ENCODE results near the gene GPR34.
"Not testable (repeated sequence)": the region's sequence is repeated elsewhere in the genome, so short reads cannot be mapped to it uniquely, and the experiment has no call there.

The GPR34 gene

GRCh38 chrX:41688835-41689234, at the start of gene GPR34:
Gene GPR34 (plus strand): TSS chrX:41688973. CDS start chrX:41695634, 6,661 bp downstream.
- H3K9me3 ChIP-seq (ENCODE audit: low read depth, low read length): no peaks in the 10 kb centered on the region
- H3K36me3 ChIP-seq (ENCODE audit: insufficient read depth, low read length): no peaks in the 10 kb centered on the region
- no peak for DNase-seq (ENCODE audit: low read depth, low spot score)
- no peak for TF ChIP-seq EZH2 (IDR thresholded peaks at IDR 0.05)
- TF ChIP-seq POLR2AphosphoS5 (IDR thresholded peaks at IDR 0.05; ENCODE audit: borderline replicate concordance, low read depth, low read length): no peak
- no peak for TF ChIP-seq FOXP2 (optimal IDR thresholded peaks at IDR 0.05; ENCODE audit: control extremely low read depth, extremely low read length, insufficient read depth)
- H3K27ac ChIP-seq: no peak within 1 kb of the TSS
- no peak within 1 kb of the TSS for H3K9ac ChIP-seq (ENCODE audit: insufficient read length)
- H3K4me3 ChIP-seq: no peak within 1 kb of the TSS

- not testable (repeated sequence) for H3K9me3 ChIP-seq (ENCODE audit: low read depth, low read length); H3K27ac ChIP-seq; H3K4me3 ChIP-seq; DNase-seq (ENCODE audit: low read depth, low spot score); H3K36me3 ChIP-seq (ENCODE audit: insufficient read depth, low read length); H3K9ac ChIP-seq (ENCODE audit: insufficient read length)
Measured at GRCh38 chrX:41646201-41646600, 42.6 kb upstream of the GPR34 start.

- Histone ChIP-seq H3K27ac (no peak overlapping the region), H3K9ac (ENCODE audit: insufficient read length) (no peak overlapping the region), H3K36me3 (ENCODE audit: insufficient read depth, low read length) (no peaks in the 10 kb centered on the region), H3K9me3 (ENCODE audit: low read depth, low read length) (no peaks in the 10 kb centered on the region), H3K4me3 (no peak overlapping the region)
- DNase-seq (ENCODE audit: low read depth, low spot score): no peak
- TF ChIP-seq POLR2AphosphoS5 (IDR thresholded peaks at IDR 0.05; ENCODE audit: borderline replicate concordance, low read depth, low read length) (no peak), FOXP2 (optimal IDR thresholded peaks at IDR 0.05; ENCODE audit: control extremely low read depth, extremely low read length, insufficient read depth) (no peak), EZH2 (IDR thresholded peaks at IDR 0.05) (no peak)
Measured at GRCh38 chrX:41653125-41653524, 35.6 kb upstream of the GPR34 start.

GRCh38 chrX:41655101-41655500, 33.7 kb upstream of the GPR34 start:
- Histone ChIP-seq H3K4me3 (no peak overlapping the region), H3K27ac (no peak overlapping the region), H3K36me3 (ENCODE audit: insufficient read depth, low read length) (no peaks in the 10 kb centered on the region), H3K9ac (ENCODE audit: insufficient read length) (no peak overlapping the region), H3K9me3 (ENCODE audit: low read depth, low read length) (no peaks in the 10 kb centered on the region)
- TF ChIP-seq FOXP2 (optimal IDR thresholded peaks at IDR 0.05; ENCODE audit: control extremely low read depth, extremely low read length, insufficient read depth) (no peak), EZH2 (IDR thresholded peaks at IDR 0.05) (no peak), POLR2AphosphoS5 (IDR thresholded peaks at IDR 0.05; ENCODE audit: borderline replicate concordance, low read depth, low read length) (no peak)
- DNase-seq (ENCODE audit: low read depth, low spot score): no peak

GRCh38 chrX:41655631-41656030, 33.1 kb upstream of the GPR34 start:
- Histone ChIP-seq H3K4me3 (no peak overlapping the region), H3K36me3 (ENCODE audit: insufficient read depth, low read length) (no peaks in the 10 kb centered on the region), H3K9me3 (ENCODE audit: low read depth, low read length) (no peaks in the 10 kb centered on the region), H3K9ac (ENCODE audit: insufficient read length) (no peak overlapping the region), H3K27ac (no peak overlapping the region)
- no peak for DNase-seq (ENCODE audit: low read depth, low spot score)
- no peak for TF ChIP-seq EZH2 (IDR thresholded peaks at IDR 0.05)
- TF ChIP-seq POLR2AphosphoS5 (IDR thresholded peaks at IDR 0.05; ENCODE audit: borderline replicate concordance, low read depth, low read length): no peak
- TF ChIP-seq FOXP2 (optimal IDR thresholded peaks at IDR 0.05; ENCODE audit: control extremely low read depth, extremely low read length, insufficient read depth): no peak

- Histone ChIP-seq H3K4me3 (no peak overlapping the region), H3K9ac (ENCODE audit: insufficient read length) (no peak overlapping the region), H3K27ac (no peak overlapping the region), H3K9me3 (ENCODE audit: low read depth, low read length) (no peaks in the 10 kb centered on the region), H3K36me3 (ENCODE audit: insufficient read depth, low read length) (no peaks in the 10 kb centered on the region)
- DNase-seq (ENCODE audit: low read depth, low spot score): no peak
- TF ChIP-seq POLR2AphosphoS5 (IDR thresholded peaks at IDR 0.05; ENCODE audit: borderline replicate concordance, low read depth, low read length): no peak
- TF ChIP-seq FOXP2 (optimal IDR thresholded peaks at IDR 0.05; ENCODE audit: control extremely low read depth, extremely low read length, insufficient read depth): no peak
- no peak for TF ChIP-seq EZH2 (IDR thresholded peaks at IDR 0.05)
Measured at GRCh38 chrX:41661366-41662095, 27.2 kb upstream of the GPR34 start.

GRCh38 chrX:41664375-41664901, 24.3 kb upstream of the GPR34 start:
- TF ChIP-seq EZH2 (IDR thresholded peaks at IDR 0.05) (no peak), FOXP2 (optimal IDR thresholded peaks at IDR 0.05; ENCODE audit: control extremely low read depth, extremely low read length, insufficient read depth) (no peak), POLR2AphosphoS5 (IDR thresholded peaks at IDR 0.05; ENCODE audit: borderline replicate concordance, low read depth, low read length) (no peak)
- Histone ChIP-seq H3K36me3 (ENCODE audit: insufficient read depth, low read length) (no peaks in the 10 kb centered on the region), H3K4me3 (no peak overlapping the region), H3K9me3 (ENCODE audit: low read depth, low read length) (no peaks in the 10 kb centered on the region), H3K27ac (no peak overlapping the region), H3K9ac (ENCODE audit: insufficient read length) (no peak overlapping the region)
- DNase-seq (ENCODE audit: low read depth, low spot score): no peak

GRCh38 chrX:41664908-41665307, 23.9 kb upstream of the GPR34 start:
- no peaks in the 10 kb centered on the region for H3K9me3 ChIP-seq (ENCODE audit: low read depth, low read length)
- no peaks in the 10 kb centered on the region for H3K36me3 ChIP-seq (ENCODE audit: insufficient read depth, low read length)
- no peak overlapping the region for H3K9ac ChIP-seq (ENCODE audit: insufficient read length)
- DNase-seq (ENCODE audit: low read depth, low spot score): no peak
- H3K4me3 ChIP-seq: no peak overlapping the region
- no peak overlapping the region for H3K27ac ChIP-seq
- TF ChIP-seq EZH2 (IDR thresholded peaks at IDR 0.05): no peak
- TF ChIP-seq POLR2AphosphoS5 (IDR thresholded peaks at IDR 0.05; ENCODE audit: borderline replicate concordance, low read depth, low read length): no peak
- TF ChIP-seq FOXP2 (optimal IDR thresholded peaks at IDR 0.05; ENCODE audit: control extremely low read depth, extremely low read length, insufficient read depth): no peak

GRCh38 chrX:41665686-41666085, 23.1 kb upstream of the GPR34 start:
- no peak overlapping the region for H3K4me3 ChIP-seq
- DNase-seq (ENCODE audit: low read depth, low spot score): no peak
- H3K36me3 ChIP-seq (ENCODE audit: insufficient read depth, low read length): no peaks in the 10 kb centered on the region
- TF ChIP-seq POLR2AphosphoS5 (IDR thresholded peaks at IDR 0.05; ENCODE audit: borderline replicate concordance, low read depth, low read length): no peak
- no peak for TF ChIP-seq FOXP2 (optimal IDR thresholded peaks at IDR 0.05; ENCODE audit: control extremely low read depth, extremely low read length, insufficient read depth)
- no peak for TF ChIP-seq EZH2 (IDR thresholded peaks at IDR 0.05)
- H3K9me3 ChIP-seq (ENCODE audit: low read depth, low read length): no peaks in the 10 kb centered on the region
- no peak overlapping the region for H3K9ac ChIP-seq (ENCODE audit: insufficient read length)
- no peak overlapping the region for H3K27ac ChIP-seq

All from SK-N-MC (cell line).